GM18526 (cell line): ENCODE results near the gene MAPK13.

Experiments used
- POLR2A ChIP-seq: IDR thresholded peaks from 3 replicates; pipeline ENCODE4 v1.6.1; 2011; ENCODE audit not compliant: insufficient read length; ENCODE audit errors: extremely low read depth

MAPK13 gene

GRCh38 chr6:36150283-36150682 lies 20.0 kb downstream of the MAPK13 start:
- TF ChIP-seq POLR2A, result no peak

GRCh38 chr6:36154286-36154685 lies 24.0 kb downstream of the MAPK13 start:
- no peak for TF ChIP-seq POLR2A

- TF ChIP-seq POLR2A, result no peak
Measured at GRCh38 chr6:36155662-36156061, 25.3 kb downstream of the MAPK13 start.

- no peak for TF ChIP-seq POLR2A
Measured at GRCh38 chr6:36160147-36160760, 29.9 kb downstream of the MAPK13 start.

- no peak for TF ChIP-seq POLR2A
Measured at GRCh38 chr6:36169023-36170007, 39.0 kb downstream of the MAPK13 start.

GRCh38 chr6:36170704-36171103 lies 40.4 kb downstream of the MAPK13 start:
- no peak for TF ChIP-seq POLR2A

GRCh38 chr6:36171573-36171972 lies 41.3 kb downstream of the MAPK13 start:
- TF ChIP-seq POLR2A, result no peak

- no peak for TF ChIP-seq POLR2A
Measured at GRCh38 chr6:36177166-36177565, 46.9 kb downstream of the MAPK13 start.

GRCh38 chr6:36178544-36178943 lies 48.2 kb downstream of the MAPK13 start:
- no peak for TF ChIP-seq POLR2A

GRCh38 chr6:36180126-36180525 lies 49.8 kb downstream of the MAPK13 start:
- TF ChIP-seq POLR2A, result no peak

GRCh38 chr6:36184311-36184710 lies 54.0 kb downstream of the MAPK13 start:
- no peak for TF ChIP-seq POLR2A

- no peak for TF ChIP-seq POLR2A
Measured at GRCh38 chr6:36186199-36186598, 55.9 kb downstream of the MAPK13 start.

GRCh38 chr6:36187446-36187845 lies 57.1 kb downstream of the MAPK13 start:
- no peak for TF ChIP-seq POLR2A
